HG02973 (cell line): ENCODE data around the gene ZBBX.

ENCODE experiments used
- ATAC-seq: cut with Tn5 transposase; IDR thresholded peaks from one replicate; pipeline ENCODE4 v1.9.1; 2021; ENCODE audit warnings: moderate library complexity; ENCODE audit not compliant: unreplicated experiment

ZBBX gene

DNA sequence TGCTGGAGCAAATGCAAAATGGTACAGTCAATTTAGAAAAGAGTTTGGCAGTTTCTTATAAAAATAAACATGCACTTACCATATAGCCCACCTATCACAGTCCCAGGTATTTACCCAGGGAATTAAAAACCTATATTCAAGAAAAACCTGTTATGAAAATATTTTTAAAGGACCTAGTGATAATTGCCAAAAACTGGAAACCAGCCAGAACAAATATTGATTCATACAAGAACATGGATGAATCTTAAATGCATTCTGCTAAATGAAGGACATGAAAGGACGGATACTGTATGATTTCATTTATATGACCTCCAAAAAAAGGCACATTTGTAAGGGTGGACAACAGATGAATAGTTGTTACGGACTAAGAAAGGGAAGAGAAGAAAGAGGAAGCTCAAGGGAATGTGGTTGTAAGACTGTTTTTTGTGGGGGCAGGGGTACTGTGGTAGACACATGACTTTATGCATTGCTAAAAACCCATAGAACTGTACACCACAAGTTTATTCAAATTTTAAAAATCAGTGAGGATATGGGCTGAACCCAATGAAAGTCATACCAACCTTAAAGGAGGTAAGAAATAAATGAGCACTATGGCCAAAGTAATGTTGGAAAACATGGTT, 61.0 kb downstream of the ZBBX start:
- ATAC-seq = no peak

DNA sequence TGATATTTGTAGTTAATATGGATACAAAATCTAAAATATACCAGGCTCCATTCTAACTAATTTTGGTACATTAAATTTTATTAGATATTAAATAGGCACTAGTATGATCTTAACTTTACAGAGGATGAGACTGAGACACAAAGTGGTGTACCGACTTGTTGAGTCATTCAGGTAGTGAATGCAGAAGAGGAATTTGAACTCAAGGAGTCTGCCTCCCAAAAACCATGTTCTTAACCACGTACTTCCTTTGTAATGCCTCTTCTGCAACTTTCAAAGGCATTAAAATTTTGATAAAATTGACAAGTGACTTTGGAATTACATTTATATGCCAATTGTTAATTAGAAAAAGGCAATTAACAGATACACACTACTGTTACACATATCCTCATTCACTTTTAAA, 61.8 kb downstream of the ZBBX start:
- ATAC-seq = no peak

DNA sequence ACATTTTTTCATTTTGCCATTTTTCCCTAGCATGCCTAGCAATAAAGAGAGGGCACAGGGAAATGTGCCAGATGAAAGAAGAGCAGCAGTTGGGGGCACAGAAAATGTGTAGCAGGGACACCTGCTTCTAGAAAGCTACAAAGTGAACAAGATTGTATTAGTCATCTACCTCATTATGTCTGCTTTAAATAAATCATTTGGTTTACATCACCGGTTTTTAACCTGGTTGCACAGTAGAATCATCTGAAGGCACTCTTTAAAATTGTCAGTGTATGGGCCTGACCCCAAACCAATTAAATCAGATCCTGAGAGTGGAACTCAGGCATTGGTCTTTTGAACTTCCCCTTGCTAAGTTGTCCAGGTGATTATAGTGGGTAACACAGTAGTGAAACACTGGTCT, 73.8 kb downstream of the ZBBX start:
- ATAC-seq = no peak

DNA sequence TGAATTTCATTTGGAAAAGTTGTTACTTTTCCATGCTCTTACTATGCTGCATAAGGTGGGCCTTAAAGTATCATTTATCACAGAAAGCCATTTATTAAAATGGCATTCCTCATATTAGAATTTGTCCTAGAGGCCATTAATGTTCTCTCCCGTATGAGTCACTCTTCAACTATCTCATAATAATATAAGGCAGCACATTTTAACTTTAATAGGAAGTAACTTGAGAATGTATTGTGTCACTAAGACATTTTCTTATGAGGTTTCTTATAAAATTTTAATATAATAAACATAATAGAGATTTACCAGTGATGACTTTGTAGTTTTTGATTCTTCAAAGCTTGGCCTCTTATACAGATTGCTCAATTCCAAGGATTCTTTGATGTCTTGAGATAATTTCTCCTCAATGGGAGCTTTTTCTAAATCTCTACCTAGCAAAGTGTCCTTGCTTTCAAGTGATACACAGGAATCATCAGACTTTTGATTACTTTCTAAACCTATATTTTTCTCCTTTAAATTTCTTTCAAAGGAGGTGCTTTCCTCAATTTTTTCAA, 74.7 kb downstream of the ZBBX start:
- no peak for ATAC-seq

DNA sequence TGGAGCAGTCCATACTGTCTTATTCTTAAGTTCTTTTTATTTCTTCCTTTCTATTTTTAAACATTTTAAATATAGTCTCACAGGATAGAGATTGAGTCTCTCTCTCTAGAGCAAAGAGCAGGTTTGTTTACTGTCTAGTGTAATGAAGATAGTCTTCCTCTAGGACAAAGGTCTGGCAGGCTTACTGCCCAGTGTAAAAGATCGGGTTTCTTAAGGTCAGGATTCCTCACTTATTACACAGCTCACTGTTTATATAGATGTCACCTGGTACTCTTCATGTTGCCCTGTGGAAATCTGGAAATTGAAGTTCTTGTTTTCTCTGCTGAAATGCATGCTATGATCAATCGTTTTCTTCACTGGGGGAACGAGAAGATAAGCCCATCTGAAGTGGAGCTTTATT, 76.0 kb downstream of the ZBBX start:
- ATAC-seq = no peak

DNA sequence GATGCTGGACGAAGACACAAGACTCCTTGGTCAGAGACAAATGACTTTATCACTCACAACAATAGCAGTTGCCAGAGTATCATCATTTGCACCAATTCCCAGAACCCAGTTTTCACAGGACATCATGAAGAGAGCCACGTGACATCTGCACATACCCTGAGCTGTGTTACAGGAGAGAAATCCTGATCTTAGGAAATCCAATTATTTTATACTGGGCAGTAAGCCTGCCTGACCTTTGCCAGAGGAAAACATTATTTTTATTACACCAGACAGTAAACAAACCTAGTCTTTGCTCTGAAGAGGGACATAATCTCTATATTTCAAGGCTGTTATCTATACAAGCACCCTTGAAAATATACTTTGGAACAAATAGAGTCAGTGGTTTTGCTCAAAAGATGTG, 77.4 kb downstream of the ZBBX start:
- no peak for ATAC-seq

DNA sequence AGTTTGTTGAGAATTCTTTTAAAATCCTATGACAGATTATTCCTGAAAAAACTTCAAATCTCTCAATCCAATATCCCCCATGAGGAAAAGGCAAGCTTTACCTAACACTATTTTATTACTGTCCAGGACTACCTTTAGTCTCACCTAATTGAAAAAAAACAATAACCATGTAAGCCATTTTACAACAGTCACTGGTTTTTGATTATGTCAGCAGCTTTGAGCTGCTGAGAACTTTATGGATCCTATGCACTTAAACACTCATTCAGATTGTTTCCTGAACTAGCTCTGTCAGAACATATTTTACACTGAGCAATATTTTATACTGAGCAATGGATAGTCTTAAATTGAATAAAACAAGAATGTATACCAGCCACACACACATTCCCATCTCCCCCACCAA, 79.9 kb downstream of the ZBBX start:
- no peak for ATAC-seq

DNA sequence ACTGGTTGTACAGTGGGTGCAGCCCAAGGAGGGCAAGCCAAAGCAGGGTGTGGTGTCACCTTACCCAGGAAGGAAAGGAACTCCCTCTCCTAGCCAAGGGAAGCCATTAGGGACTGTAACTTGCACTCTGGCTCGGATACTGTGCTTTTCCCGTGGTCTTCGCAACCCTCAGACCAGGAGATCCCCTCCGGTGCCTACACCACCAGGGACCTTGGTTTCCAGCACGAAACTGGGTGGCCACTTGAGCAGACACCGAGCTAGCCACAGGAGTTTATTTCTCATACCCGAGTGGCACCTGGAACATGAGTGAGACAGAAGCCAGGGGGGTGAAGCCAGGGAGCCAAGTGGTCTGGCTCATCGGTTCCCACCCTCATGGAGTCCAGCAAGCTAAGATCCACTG, 90.7 kb downstream of the ZBBX start:
- ATAC-seq = no peak

DNA sequence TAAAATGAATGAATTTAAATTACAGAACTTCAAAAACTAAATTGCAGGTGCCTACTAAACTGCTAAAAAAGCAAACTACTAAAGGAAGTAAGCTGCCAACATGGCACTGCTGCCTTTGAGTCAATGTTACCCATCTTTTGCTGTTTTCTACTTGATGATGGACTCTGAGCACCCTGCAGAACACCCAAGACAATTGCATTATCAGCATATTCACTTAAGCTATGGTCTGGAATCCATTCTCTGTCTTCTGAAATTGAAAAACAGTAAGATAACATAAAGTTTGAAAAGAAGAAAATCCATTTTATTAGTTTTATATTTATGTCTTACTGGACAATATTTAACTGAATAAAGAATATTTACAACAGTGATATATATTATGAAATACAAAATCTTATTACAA, 91.4 kb downstream of the ZBBX start:
- ATAC-seq = no peak

DNA sequence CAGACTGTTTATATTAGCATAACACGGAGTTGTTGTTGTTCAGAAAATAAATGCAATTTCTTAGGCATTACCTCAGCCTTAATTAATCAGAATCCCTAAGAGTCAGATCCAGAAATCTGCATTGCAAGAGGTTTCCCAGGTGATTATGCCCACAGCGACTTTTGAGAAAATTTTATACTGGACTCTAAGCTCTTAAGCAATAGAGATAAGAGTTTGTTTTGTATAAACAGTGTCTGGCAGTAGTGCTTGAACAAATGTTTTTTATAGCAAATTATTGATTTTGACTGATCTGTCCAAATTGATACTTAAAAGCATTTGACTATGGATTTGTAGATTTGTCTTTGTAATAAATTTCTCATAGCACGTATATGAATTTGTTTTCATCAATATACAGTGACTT, 92.8 kb downstream of the ZBBX start:
- no peak for ATAC-seq

DNA sequence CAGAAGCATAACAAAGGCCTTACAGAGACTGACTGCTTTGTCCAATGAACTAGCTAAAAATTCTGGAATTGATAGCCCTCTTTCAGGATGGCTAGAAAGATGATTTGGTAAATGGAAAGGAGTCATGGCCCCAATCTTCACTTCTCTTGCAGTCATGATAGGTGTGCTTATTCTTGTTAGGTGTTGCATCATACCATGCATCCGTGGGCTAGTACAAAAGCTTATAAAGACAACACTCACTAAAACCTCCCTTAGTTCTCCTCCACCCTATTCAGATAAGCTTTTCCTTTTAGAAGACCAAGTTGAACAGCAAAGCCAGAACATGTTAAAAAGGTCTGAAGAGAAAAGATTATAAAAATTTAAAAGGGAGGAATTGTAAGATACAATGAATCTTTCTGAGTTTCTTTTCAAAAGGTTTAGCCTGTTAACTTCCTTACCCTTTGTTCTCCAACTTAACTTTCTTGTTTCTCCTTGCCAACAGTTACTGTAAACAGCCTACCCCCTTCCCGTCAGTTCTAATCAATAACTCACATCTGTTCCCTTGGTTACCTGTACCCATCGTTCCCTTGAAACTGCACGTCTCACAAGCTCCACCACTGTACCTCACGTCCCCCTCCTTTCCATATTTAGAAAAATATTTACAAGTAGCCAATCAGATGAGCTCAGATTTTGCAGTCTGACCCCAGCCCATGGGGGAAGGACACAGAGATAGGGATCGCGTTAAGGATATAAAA, 105.8 kb downstream of the ZBBX start:
- no peak for ATAC-seq

DNA sequence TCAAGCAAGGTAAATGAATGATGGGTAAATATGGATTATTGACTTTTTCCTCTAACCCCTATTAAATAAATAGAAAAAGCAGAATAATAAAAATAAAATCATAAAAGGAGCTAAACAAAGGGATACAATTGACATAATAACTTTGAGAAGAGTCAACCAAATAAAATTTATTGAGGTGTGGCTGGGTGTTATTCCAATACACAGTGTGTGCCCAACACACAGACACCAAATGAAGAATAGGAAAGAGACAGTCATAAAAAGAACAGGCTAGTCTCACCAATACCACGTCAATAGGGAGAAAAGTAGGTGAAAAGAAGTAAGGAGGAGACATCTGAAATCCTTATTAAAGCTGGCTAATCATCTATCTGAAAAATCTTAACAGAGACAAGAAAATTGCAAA, 127.1 kb downstream of the ZBBX start:
- ATAC-seq = no peak

DNA sequence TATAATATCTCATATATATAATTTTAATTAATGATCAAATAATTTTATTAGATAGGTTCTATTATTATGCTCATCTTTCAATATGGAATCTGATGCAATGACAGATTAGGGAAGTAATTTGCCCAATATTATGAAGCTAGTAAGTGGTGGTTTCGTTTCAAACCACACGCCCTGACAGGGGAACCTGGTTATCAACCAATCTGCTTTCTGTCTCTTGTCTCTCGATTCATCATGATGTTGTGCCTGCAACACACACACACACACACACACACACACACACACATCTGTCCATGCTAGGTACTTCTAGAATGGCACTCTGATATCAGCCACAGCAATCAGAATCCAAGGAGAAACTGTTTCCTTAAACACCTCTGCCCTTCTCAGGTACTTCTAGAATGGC, 128.4 kb downstream of the ZBBX start:
- ATAC-seq = no peak

DNA sequence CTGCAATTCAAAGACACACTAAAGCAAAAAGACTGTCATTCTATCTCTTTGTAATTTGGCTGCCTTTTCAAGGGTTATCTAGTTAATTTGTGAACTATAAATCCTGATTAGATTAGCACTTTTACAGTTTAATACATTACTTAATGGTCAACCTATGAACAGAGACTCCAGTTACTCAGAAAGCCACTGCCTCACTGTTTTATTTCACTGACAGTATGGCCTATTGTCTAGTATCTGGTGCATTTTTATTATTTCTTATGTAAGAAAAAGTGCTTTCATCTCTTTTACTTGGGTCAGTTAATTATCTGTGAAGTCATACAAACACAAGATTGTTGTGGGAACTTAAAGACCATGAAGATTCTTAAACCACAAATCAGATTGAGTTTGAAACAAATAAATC, 133.8 kb downstream of the ZBBX start:
- no peak for ATAC-seq

DNA sequence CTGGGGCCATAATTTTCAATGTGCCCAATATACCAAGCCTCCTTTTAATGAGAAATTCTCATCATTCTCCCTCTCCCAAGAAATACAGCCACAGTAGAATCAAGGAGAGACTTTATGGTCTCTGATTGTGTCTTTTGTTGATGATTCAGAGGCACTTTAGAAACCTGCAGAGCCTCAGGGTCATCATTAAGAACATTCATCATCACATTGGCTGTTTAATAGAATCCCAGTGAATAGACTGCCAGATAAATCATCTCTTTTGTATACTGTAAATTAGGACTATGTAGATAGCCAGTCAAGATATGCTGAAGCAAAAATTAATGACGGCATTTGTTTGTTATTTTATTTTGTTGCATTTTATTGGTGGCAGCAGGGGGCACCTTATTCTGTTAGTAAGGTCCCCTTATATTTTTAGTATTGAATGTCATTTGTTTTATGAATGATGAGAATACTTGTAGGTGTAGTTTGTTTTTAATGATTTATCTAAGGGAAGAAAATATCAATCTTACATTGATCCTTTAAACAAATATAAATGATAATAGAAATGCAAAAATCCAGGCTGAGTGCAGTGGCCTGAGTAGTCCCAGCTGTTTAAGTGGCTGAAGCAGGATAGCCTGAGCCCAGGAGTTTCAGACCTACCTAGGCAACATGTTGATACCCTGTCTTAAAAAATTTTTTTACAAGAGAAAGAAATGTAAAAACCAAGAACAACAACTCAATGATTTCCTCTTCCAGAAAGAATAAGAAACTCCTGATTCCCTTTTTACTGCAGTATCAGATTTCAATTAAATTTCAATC, 138.8 kb downstream of the ZBBX start:
- no peak for ATAC-seq

DNA sequence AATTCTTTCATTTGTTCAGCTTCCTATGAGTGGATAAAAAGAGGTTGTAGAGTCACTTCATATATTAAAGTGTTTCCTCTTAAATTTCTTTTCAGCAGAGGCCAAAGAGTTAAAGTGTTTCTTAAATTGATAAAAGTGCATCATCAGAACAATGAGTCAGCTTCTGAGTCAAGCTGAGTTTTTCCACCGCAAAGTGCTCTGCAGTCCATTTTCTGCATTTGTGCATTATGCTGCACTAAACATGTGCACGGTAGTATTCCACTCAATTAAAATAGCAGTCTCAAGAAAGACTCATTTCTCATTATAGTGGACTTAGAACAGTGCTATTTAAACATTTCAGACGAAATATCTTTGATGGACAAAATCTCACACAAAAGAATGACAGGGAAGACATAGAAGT, 152.0 kb downstream of the ZBBX start:
- no peak for ATAC-seq

DNA sequence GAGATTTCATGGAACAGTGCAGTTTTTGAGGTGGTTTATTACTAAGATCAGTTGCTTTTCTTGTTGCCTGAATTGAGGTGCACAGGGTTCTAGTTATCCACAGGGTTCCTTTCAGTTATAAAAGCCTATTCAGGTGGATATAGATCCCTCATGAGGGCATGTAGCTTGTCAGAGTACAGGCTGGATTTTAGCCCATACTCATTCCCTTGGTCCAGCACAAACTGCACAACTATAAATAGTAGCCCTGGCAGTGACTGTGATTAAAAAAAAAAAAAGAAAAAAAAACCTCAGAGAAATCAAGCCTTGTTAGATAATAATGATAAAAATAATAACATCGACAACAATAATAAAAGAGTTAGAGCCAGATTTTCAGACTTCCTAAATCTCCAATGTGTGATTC, 154.3 kb downstream of the ZBBX start:
- ATAC-seq = no peak

DNA sequence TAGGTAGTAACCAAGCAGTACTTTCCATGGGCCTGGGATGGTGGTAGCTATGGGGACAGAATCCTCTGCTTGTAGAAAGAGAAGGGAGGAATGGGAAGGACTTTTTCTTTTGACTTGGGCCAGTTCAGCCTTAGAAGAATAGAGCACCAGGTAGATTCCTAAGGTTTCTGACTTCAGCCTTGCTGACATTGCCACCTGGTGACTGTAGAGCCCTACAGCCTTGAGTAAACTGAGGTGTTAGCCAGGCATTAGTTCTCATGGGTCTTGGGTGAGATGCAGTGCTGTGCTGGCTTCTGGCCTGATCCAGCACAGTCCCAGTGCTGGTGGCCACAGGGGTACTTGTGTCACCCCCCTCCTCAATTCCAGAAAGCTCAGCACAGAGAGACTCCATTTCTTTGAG, 171.1 kb downstream of the ZBBX start:
- no peak for ATAC-seq

DNA sequence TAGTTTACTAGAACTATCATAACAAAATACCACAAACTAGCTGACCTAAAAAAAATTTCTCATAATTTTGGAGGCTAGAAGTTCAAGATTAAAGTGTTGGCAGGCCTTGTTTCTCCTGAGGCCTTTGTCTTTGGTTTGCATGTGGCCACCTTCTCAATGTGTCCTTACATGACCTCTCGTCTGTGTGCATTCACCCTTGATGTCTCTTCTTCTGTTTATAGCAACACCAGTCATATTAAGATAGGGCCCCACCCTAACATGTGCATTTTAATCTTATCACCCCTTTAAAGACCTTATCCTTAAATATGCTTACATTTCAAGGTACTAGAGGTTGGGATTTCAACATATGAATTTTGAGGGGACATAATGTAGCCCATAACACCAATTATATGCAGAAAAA, 177.0 kb downstream of the ZBBX start:
- no peak for ATAC-seq

DNA sequence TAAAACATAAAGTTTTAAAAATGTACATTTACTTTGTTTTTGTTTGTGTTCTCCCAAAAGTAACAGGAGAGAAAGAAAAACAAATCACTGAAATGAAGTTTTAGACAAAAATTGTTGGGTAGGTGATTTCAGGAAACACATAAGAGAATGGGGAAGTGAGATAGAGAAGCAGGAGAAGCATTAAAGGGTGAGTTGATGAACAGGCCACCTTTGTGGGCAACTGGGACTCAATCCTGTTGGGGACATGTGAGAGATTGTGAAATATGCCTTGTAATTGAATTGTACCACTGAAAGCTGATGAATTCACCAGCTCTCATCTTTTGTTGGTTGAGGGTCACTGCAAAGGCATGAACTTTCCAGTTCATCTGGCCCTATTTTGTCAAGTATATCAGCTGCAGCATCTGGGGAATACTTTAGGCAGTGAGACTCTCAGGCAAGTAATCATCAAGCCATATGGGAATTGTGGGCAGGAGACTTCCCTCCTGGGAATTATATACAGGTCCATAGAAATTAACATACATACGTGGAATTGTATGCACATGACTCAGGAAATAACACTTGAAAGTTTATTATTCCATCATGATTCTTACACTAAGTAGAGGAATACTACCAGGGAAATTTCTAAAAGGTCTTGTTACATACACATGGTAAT, 181.0 kb downstream of the ZBBX start:
- ATAC-seq = no peak
